ENCODE data around the gene GRP.

DNA sequence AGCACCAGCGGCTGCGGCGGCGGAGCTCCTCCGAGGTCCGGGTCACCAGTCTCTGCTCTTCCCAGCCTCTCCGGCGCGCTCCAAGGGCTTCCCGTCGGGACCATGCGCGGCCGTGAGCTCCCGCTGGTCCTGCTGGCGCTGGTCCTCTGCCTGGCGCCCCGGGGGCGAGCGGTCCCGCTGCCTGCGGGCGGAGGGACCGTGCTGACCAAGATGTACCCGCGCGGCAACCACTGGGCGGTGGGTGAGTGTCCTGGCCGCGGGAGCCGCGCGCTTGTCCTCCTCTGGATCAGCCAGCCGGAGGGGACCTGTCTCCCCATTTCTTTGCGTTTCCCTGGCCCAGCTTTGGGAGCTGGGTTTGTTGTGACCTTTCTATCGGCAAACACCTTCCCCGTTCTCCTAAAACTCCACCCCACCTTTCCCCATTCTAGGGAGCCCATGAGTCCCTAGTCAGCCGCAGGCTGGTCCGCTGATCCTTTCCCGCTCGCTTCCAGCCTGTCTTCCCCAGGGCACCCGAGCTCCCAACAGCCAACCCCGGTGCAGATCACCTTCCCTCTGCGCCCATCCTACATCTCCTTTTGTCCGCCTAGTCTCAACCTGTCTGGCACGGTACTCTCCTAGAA, 316 bp downstream of the GRP start:
- TF ChIP-seq, protein P1, sequence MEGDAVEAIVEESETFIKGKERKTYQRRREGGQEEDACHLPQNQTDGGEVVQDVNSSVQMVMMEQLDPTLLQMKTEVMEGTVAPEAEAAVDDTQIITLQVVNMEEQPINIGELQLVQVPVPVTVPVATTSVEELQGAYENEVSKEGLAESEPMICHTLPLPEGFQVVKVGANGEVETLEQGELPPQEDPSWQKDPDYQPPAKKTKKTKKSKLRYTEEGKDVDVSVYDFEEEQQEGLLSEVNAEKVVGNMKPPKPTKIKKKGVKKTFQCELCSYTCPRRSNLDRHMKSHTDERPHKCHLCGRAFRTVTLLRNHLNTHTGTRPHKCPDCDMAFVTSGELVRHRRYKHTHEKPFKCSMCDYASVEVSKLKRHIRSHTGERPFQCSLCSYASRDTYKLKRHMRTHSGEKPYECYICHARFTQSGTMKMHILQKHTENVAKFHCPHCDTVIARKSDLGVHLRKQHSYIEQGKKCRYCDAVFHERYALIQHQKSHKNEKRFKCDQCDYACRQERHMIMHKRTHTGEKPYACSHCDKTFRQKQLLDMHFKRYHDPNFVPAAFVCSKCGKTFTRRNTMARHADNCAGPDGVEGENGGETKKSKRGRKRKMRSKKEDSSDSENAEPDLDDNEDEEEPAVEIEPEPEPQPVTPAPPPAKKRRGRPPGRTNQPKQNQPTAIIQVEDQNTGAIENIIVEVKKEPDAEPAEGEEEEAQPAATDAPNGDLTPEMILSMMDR (IDR thresholded peaks at IDR 0.05; ENCODE audit: insufficient read depth, low read depth, low read length) = no peak
- peak; percentile 3 for TF ChIP-seq EZH2 (IDR thresholded peaks at IDR 0.05; ENCODE audit: insufficient read depth, low read length)

Measured in astrocyte (in vitro differentiated cells and primary cell).